ENCODE results near the gene CDK17. TPM values are rescaled to one million over a fixed set of nuclear protein-coding genes. Genes with fewer than 3 reads are reported as not detected.

The CDK17 gene
- total and polyA plus RNA-seq, 9 of the 15 experiments (the other 6 are each of a cell fraction or from before 2014, with no cell fraction given) = 4.8 to 39.3 (median 21.6) TPM

DNA sequence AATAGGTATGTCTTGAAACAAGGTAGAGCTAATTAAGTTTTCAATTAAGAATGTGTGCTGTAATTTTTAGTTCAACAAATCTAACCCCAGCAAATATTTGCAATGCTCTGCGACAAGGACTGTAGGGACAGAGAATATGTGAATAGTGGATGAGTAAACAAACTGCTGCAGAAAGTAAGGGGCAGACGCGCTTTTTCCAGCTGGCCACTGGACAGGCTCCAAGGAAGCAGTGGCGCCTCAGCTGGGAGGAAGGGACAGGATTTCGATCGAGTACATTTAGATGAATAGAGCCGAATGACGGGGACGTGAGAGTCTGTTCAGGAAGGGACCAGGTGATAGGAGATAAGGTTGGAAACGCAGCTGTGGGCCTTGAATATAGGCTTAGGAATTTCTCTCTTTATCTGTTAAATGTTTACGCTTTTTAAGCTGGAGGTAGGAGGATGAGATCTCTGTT is 136.8 kb downstream of the CDK17 start:
- BruUV-seq (replicated peaks) = no TSS peak
- WGBS (ENCODE audit: insufficient coverage, low coverage, missing lambda C conversion rate) = 36% methylated on average over 11 of the region's 11 CpGs
- in situ Hi-C loops (cut with MboI) = no loop called here
- Histone ChIP-seq H4K20me1 (replicated peaks; ENCODE audit: control insufficient read depth, insufficient read depth, low read length) (no peaks in the 10 kb centered on the region), H3K4me1 (replicated peaks in 1 of 2; ENCODE audit: control insufficient read depth in 2 of 2, insufficient read depth in 2 of 2, low read length in 2 of 2) (peaks cover 0 to 6% of the 10 kb centered on the region in 2 experiments; a peak in 1 of 5 replicates), H3K9me3 (replicated peaks; ENCODE audit: control insufficient read depth, insufficient read depth, low read depth, low read length) (no peaks in the 10 kb centered on the region), H3K27ac (ENCODE audit: extremely low read depth, low read depth, low read length) (no peak overlapping the region), H3K4me3 (no peak overlapping the region), H3K9me1 (ENCODE audit: control insufficient read depth, insufficient read depth, low read length) (no peaks in the 10 kb centered on the region), H3K36me3 (ENCODE audit: control insufficient read depth, insufficient read depth, low read length) (peaks cover 24% of the 10 kb centered on the region; the same call in 1 of the 3 replicates), H3K4me2 (ENCODE audit: insufficient read depth, low read length) (no peak overlapping the region), H3K9ac (ENCODE audit: insufficient read depth in 1 of 2, low read depth in 2 of 2, low read length in 2 of 2) (no peak overlapping the region), H3K79me2 (ENCODE audit: control insufficient read depth, insufficient read depth, low read length) (no peaks in the 10 kb centered on the region), H3K27me3 (ENCODE audit: control insufficient read depth in 2 of 2, insufficient read depth in 2 of 2, low read length in 2 of 2) (no peaks in the 10 kb centered on the region), H2AFZ (ENCODE audit: low read depth, low read length) (no peak overlapping the region)
- ChIA-PET POLR2A (interaction anchor here (0.8 to 1.7 kb wide), 3 partner anchors 9 to 12 kb away, joined by 3 to 8 read pairs (median 7); no protein-coding TSS in a partner anchor), CTCF (ENCODE audit: low intra/inter-chr PET ratio) (no interaction called here)
- no peak for FAIRE-seq
- intact Hi-C loops (cut with micrococcal nuclease) = no loop called here
- ATAC-seq = peak; percentile 65
- DNase-seq (ENCODE audit: extremely low read depth in 1 of 4, low spot score in 3 of 4) = peak in 1 of 4 experiments; percentile 30
- TF ChIP-seq, protein P1, sequence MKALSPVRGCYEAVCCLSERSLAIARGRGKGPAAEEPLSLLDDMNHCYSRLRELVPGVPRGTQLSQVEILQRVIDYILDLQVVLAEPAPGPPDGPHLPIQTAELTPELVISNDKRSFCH (CRISPR knock-in tag; IDR thresholded peaks at IDR 0.05) = no peak
- TF ChIP-seq, protein P1 (tag; IDR thresholded peaks at IDR 0.05) = no peak
- no peak for TF ChIP-seq MED1 (CRISPR knock-in tag; IDR thresholded peaks at IDR 0.05; ENCODE audit: borderline replicate concordance)
- no peak for TF ChIP-seq NR4A1 (CRISPR knock-in tag; IDR thresholded peaks at IDR 0.05)
- no peak for TF ChIP-seq NR4A1 (tag; IDR thresholded peaks at IDR 0.05)
- TF ChIP-seq ZNF12 (CRISPR knock-in tag; IDR thresholded peaks at IDR 0.05) = peak; percentile 81
- TF ChIP-seq, protein P2, sequence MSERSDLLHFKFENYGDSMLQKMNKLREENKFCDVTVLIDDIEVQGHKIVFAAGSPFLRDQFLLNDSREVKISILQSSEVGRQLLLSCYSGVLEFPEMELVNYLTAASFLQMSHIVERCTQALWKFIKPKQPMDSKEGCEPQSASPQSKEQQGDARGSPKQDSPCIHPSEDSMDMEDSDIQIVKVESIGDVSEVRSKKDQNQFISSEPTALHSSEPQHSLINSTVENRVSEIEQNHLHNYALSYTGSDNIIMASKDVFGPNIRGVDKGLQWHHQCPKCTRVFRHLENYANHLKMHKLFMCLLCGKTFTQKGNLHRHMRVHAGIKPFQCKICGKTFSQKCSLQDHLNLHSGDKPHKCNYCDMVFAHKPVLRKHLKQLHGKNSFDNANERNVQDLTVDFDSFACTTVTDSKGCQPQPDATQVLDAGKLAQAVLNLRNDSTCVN (CRISPR knock-in tag; IDR thresholded peaks at IDR 0.05) = no peak
- TF ChIP-seq TEAD4 (IDR thresholded peaks at IDR 0.05; ENCODE audit: low read length) = 0 out of 2 replicates have a peak, but pooled peaks have one; percentile 32
- TF ChIP-seq TEAD4 (CRISPR knock-in tag; IDR thresholded peaks at IDR 0.05; ENCODE audit: borderline replicate concordance) = no peak
- TF ChIP-seq BRCA1 (IDR thresholded peaks at IDR 0.05) = no peak
- no peak for TF ChIP-seq BRCA1 (CRISPR knock-in tag; IDR thresholded peaks at IDR 0.05)
- TF ChIP-seq NRF1 (conservative IDR thresholded peaks at IDR 0.05 in 1 of 2, IDR thresholded peaks at IDR 0.05 in 1 of 2) = no peak
- peak; percentile 32; the same call in 1 of the 2 replicates for TF ChIP-seq ZEB2 (IDR thresholded peaks at IDR 0.05)
- TF ChIP-seq TAL1 (IDR thresholded peaks at IDR 0.05) = 0 out of 2 replicates have a peak, but pooled peaks have one; percentile 26
- no peak for TF ChIP-seq NCOA2 (IDR thresholded peaks at IDR 0.05; ENCODE audit: partially characterized antibody in 2 of 2)
- no peak for TF ChIP-seq CCAR2 (IDR thresholded peaks at IDR 0.05; ENCODE audit: low read depth, low read length)
- TF ChIP-seq ARID4B (CRISPR knock-in tag; IDR thresholded peaks at IDR 0.05) = no peak
- TF ChIP-seq ZNF184 (CRISPR knock-in tag; IDR thresholded peaks at IDR 0.05) = no peak
- no peak for TF ChIP-seq E2F3 (CRISPR knock-in tag; IDR thresholded peaks at IDR 0.05)
- no peak for TF ChIP-seq KDM2B (CRISPR knock-in tag; IDR thresholded peaks at IDR 0.05)

Data from K562 (cell line).